Hepatocyte (in vitro differentiated cells): ENCODE results near the gene DEPDC4. TPM values are rescaled to one million over a fixed set of nuclear protein-coding genes. Genes with fewer than 3 reads are reported as not detected.

ENCODE experiments used
- DNase-seq: peaks from one replicate; pipeline ENCODE4 v3.0.0-alpha.2; 2016; ENCODE audit warnings: low spot score
- H2AFZ ChIP-seq: fragments of 200-600 bp; sonication (generic); 2 replicates; pipeline ENCODE4 v1.6.0; 2016; ENCODE audit warnings: antibody characterized with exemption, mild to moderate bottlenecking
- H3K27ac ChIP-seq: fragments of 200-600 bp; sonication (generic); 2 replicates; pipeline ENCODE4 v1.5.1; 2016; ENCODE audit warnings: mild to moderate bottlenecking
- H3K27me3 ChIP-seq: fragments of 200-600 bp; sonication (generic); 2 replicates; pipeline ENCODE4 v1.6.1; 2016
- H3K36me3 ChIP-seq: fragments of 200-600 bp; sonication (generic); replicated peaks from 2 replicates; pipeline ENCODE4 v1.5.1; 2016; ENCODE audit warnings: low read depth; ENCODE audit not compliant: insufficient read depth
- H3K4me1 ChIP-seq: fragments of 200-600 bp; sonication (generic); 2 replicates; pipeline ENCODE4 v1.5.1; 2016; ENCODE audit warnings: mild to moderate bottlenecking, moderate library complexity; ENCODE audit not compliant: insufficient read depth
- H3K4me2 ChIP-seq: fragments of 200-600 bp; sonication (generic); 2 replicates; pipeline ENCODE4 v1.6.0; 2016
- H3K4me3 ChIP-seq: fragments of 200-600 bp; sonication (generic); 2 replicates; pipeline ENCODE4 v1.5.1; 2016; ENCODE audit warnings: mild to moderate bottlenecking
- H3K79me2 ChIP-seq: fragments of 200-600 bp; sonication (generic); 2 replicates; pipeline ENCODE4 v1.6.0; 2017; ENCODE audit warnings: mild to moderate bottlenecking
- H3K9me2 ChIP-seq: fragments of 200-600 bp; sonication (generic); replicated peaks from 2 replicates; pipeline ENCODE4 v1.6.0; 2017; ENCODE audit warnings: mild to moderate bottlenecking; ENCODE audit not compliant: insufficient read depth
- H3K9me3 ChIP-seq: fragments of 200-600 bp; sonication (generic); 2 replicates; pipeline ENCODE4 v1.5.1; 2016; ENCODE audit warnings: low read depth, mild to moderate bottlenecking
- H4K20me1 ChIP-seq: fragments of 200-600 bp; sonication (generic); 2 replicates; pipeline ENCODE4 v1.6.0; 2016; ENCODE audit warnings: mild to moderate bottlenecking; ENCODE audit not compliant: insufficient read depth, poor library complexity, severe bottlenecking
- EZH2 ChIP-seq: fragments of 200-600 bp; sonication (generic); IDR thresholded peaks from 2 replicates; pipeline ENCODE4 v1.6.1; 2016; ENCODE audit warnings: antibody characterized with exemption, mild to moderate bottlenecking, borderline replicate concordance
- EZH2phosphoT487 ChIP-seq: fragments of 200-600 bp; sonication (generic); IDR thresholded peaks from one replicate; pipeline ENCODE4 v1.6.1; 2018; ENCODE audit warnings: antibody characterized with exemption, mild to moderate bottlenecking, low read depth, moderate library complexity; ENCODE audit not compliant: unreplicated experiment, severe bottlenecking
- WGBS: methylation state at CpG from one replicate; pipeline ENCODE4 v1.1.6; 2016; ENCODE audit warnings: low lambda C conversion rate; ENCODE audit errors: missing lambda C conversion rate; 5-methylcytosine and 5-hydroxymethylcytosine counted together
- polyA plus RNA-seq: library from polyadenylated mRNA; unstranded; fragments of >200 nt; fragmentation: Nextera tagmentation; extraction: Ambion mirVana; gene quantifications from 2 replicates; pipeline ENCODE4 v1.2.1, GENCODE V29; 2016
- total RNA-seq: library from RNA; depleted of rRNA; stranded (reverse); fragments of >200 nt; gene quantifications from 2 replicates; pipeline ENCODE4 v1.2.3, GENCODE V29; 2014
- TF ChIP-seq, protein P1 (sequence below): fragments of 200-600 bp; sonication (generic); IDR thresholded peaks from 2 replicates; pipeline ENCODE4 v1.5.1; 2016; ENCODE audit warnings: antibody characterized with exemption, mild to moderate bottlenecking; ENCODE audit not compliant: poor library complexity

Gene DEPDC4
- total and polyA plus RNA-seq, 2 experiments from 2014 or later = 0.69 to 1.3 TPM

DNA sequence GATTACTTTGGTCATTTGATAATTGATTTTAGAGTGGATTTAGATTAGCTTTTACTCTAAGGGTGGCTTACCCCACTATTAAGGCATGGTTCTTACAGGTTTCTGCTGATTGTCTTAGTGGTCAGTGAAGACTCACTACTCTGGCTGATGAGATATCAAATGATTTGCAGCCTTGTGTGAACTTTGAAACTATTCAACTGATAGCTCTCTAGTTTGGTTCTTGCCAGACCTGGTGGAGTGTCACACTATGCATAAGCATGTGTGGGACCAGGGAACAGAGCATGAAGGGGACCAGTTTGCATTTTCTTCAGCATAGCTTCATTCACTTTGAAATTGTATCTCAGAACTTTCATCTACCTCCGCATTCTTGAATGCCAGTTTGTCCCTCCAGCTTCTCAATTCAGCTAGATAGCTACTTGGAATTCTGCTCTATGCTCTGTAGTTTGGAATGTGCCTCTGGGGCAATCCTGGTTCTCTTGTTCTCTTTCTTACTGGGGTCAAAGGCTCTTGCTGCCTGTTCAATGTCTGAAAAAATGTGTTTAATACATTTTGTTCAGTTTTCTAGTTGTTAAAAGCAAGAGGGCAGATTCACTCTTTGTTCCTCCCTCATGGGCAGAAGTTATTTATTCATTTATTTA is 12.8 kb upstream of the DEPDC4 start:
- H3K9me3 ChIP-seq = no peaks in the 10 kb centered on the region
- H3K4me2 ChIP-seq = peak overlapping the region; percentile 38
- no peaks in the 10 kb centered on the region for H3K9me2 ChIP-seq
- H3K79me2 ChIP-seq = peaks cover 94% of the 10 kb centered on the region
- H2AFZ ChIP-seq = no peak overlapping the region
- no peak overlapping the region for H3K4me3 ChIP-seq
- TF ChIP-seq EZH2phosphoT487 = no peak
- TF ChIP-seq, protein P1, sequence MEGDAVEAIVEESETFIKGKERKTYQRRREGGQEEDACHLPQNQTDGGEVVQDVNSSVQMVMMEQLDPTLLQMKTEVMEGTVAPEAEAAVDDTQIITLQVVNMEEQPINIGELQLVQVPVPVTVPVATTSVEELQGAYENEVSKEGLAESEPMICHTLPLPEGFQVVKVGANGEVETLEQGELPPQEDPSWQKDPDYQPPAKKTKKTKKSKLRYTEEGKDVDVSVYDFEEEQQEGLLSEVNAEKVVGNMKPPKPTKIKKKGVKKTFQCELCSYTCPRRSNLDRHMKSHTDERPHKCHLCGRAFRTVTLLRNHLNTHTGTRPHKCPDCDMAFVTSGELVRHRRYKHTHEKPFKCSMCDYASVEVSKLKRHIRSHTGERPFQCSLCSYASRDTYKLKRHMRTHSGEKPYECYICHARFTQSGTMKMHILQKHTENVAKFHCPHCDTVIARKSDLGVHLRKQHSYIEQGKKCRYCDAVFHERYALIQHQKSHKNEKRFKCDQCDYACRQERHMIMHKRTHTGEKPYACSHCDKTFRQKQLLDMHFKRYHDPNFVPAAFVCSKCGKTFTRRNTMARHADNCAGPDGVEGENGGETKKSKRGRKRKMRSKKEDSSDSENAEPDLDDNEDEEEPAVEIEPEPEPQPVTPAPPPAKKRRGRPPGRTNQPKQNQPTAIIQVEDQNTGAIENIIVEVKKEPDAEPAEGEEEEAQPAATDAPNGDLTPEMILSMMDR = no peak
- TF ChIP-seq EZH2 = no peak
- peaks cover 11% of the 10 kb centered on the region for H3K4me1 ChIP-seq
- H3K36me3 ChIP-seq = no peaks in the 10 kb centered on the region
- peak overlapping the region; percentile 15 for H3K27ac ChIP-seq
- peak; percentile 11 for DNase-seq
- peaks cover 20% of the 10 kb centered on the region for H4K20me1 ChIP-seq
- H3K27me3 ChIP-seq = no peaks in the 10 kb centered on the region
- WGBS = 67% methylated on average over 1 of the region's 1 CpG

DNA sequence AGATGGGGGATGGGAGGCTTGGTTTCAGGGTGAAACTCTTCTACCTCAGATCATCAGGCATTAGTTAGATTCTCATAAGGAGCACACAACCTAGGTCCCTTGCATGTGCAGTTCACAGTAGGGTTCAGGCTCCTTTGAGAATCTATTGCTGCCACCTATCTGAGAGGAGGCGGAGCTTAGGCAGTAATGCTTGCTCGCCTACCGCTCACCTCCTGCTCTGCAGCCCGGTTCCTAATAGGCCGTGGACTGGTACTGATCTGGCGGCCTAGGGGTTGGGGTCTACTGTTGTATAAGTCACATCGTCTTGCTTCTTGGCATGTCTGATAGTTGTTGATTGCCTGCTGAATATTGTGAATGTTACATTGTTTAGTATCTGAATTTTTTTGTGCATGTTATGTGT is 12.3 kb upstream of the DEPDC4 start:
- no peaks in the 10 kb centered on the region for H3K27me3 ChIP-seq
- no peaks in the 10 kb centered on the region for H3K36me3 ChIP-seq
- H3K79me2 ChIP-seq = peaks cover 99% of the 10 kb centered on the region
- H4K20me1 ChIP-seq = peaks cover 26% of the 10 kb centered on the region
- no peaks in the 10 kb centered on the region for H3K9me2 ChIP-seq
- TF ChIP-seq, protein P1 = no peak
- TF ChIP-seq EZH2phosphoT487 (no peak), EZH2 (no peak)
- DNase-seq = no peak
- WGBS = 95% methylated on average over 7 of the region's 7 CpGs
- H3K4me3 ChIP-seq = no peak overlapping the region
- peaks cover 11% of the 10 kb centered on the region for H3K4me1 ChIP-seq
- no peak overlapping the region for H2AFZ ChIP-seq
- H3K27ac ChIP-seq = no peak overlapping the region
- peak overlapping the region; percentile 38 for H3K4me2 ChIP-seq
- no peaks in the 10 kb centered on the region for H3K9me3 ChIP-seq

DNA sequence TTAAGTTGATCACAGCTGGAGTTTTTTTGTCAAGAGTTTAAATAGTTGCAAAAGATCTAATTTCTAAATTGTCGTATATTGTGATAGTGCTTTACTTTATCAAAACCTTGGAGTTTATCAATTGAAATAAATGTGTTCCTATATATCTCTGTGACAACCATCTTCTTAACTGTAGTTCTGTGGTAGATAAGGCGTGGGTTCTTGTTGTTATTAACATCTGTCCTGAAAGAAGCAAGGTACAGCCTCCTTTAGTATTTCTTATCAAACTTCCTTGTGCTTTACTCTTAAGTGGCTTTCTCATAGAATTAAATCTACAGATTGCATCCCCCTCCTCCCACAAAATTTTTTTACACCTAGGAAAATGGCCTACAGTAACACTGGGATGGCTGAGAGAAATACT is 7.4 kb upstream of the DEPDC4 start:
- DNase-seq = no peak
- TF ChIP-seq EZH2 (no peak), EZH2phosphoT487 (no peak)
- TF ChIP-seq, protein P1 = no peak
- no peak overlapping the region for H3K4me3 ChIP-seq
- no peak overlapping the region for H2AFZ ChIP-seq
- H3K9me2 ChIP-seq = no peaks in the 10 kb centered on the region
- no peak overlapping the region for H3K27ac ChIP-seq
- H3K4me1 ChIP-seq = peaks cover 11% of the 10 kb centered on the region
- WGBS = 86% methylated on average over 2 of the region's 2 CpGs
- no peaks in the 10 kb centered on the region for H3K9me3 ChIP-seq
- peaks cover 39% of the 10 kb centered on the region for H4K20me1 ChIP-seq
- no peaks in the 10 kb centered on the region for H3K27me3 ChIP-seq
- peaks cover 100% of the 10 kb centered on the region for H3K79me2 ChIP-seq
- no peaks in the 10 kb centered on the region for H3K36me3 ChIP-seq
- no peak overlapping the region for H3K4me2 ChIP-seq
